Measurements from ENCODE around the gene IQGAP2. TPM values are rescaled to one million over a fixed set of nuclear protein-coding genes. Genes with fewer than 3 reads are reported as not detected.
"Not testable (repeated sequence)": the region's sequence is repeated elsewhere in the genome, so short reads cannot be mapped to it uniquely, and the experiment has no call there.

The IQGAP2 gene
- total and polyA plus RNA-seq, 2 of the 8 experiments (the other 6 are each of a cell fraction or from before 2014, with no cell fraction given): 19.7 to 66.0 TPM

DNA sequence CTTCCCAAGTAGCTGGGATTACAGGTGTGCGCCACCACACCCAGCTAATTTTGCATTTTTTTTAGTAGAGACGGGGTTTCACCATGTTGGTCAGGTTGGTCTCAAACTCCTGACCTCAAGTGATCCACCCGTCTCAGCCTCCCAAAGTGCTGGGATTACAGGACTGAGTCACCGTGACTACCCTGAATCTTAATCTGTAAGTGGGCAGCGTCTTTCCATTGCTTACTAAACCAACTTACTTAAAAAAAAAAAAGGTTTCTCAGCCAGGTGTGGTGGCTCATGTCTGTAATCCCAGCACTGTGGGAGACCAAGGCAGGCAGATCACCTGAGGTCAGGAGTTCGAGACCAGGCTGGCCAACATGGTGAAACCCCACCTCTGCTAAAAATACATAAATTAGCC, 25.5 kb downstream of the IQGAP2 start:
- H2BK5ac ChIP-seq (ENCODE audit: low read depth, low read length); H2BK12ac ChIP-seq (ENCODE audit: low read depth, low read length); H4K20me1 ChIP-seq (replicated peaks in 1 of 2; ENCODE audit: control insufficient read depth in 1 of 2, insufficient read depth in 2 of 2, low read length in 2 of 2); H2AK5ac ChIP-seq (ENCODE audit: low read depth, low read length); H3K4me3 ChIP-seq (ENCODE audit: extremely low read depth in 1 of 4, insufficient read depth in 2 of 4, low read depth in 3 of 4, low read length in 4 of 4); H3K18ac ChIP-seq (ENCODE audit: extremely low read depth, low read length); H4K91ac ChIP-seq (replicated peaks; ENCODE audit: insufficient read length, low read length); H2BK20ac ChIP-seq (ENCODE audit: low read length); H2AFZ ChIP-seq (ENCODE audit: low read length); H4K8ac ChIP-seq (ENCODE audit: extremely low read depth, insufficient read depth, low read length); H2BK15ac ChIP-seq (ENCODE audit: low read length); H4K5ac ChIP-seq (ENCODE audit: insufficient read length, low read depth, low read length); H3K4me2 ChIP-seq (ENCODE audit: insufficient read depth in 1 of 2, low read depth in 2 of 2, low read length in 2 of 2); H3K23ac ChIP-seq (ENCODE audit: insufficient read length); H3K56ac ChIP-seq (replicated peaks; ENCODE audit: insufficient read length, low read depth, low read length); H3K23me2 ChIP-seq (ENCODE audit: low read depth, low read length); H3K9me3 ChIP-seq (ENCODE audit: insufficient read depth in 2 of 2, low read depth in 1 of 2, low read length in 1 of 2); H3K9ac ChIP-seq (replicated peaks in 1 of 4; ENCODE audit: extremely low read depth in 1 of 4, low read depth in 3 of 4, low read length in 3 of 4); FAIRE-seq; DNase-seq (ENCODE audit: low read depth in 1 of 2, low spot score in 2 of 2); H3K36me3 ChIP-seq (ENCODE audit: control insufficient read depth in 2 of 4, insufficient read depth in 4 of 4, low read length in 3 of 4); H3K14ac ChIP-seq (ENCODE audit: insufficient read length); H3K27me3 ChIP-seq (replicated peaks in 1 of 4; ENCODE audit: control insufficient read depth in 3 of 4, extremely low read depth in 1 of 4, insufficient read depth in 3 of 4, low read length in 3 of 4); H3K27ac ChIP-seq (ENCODE audit: low read depth, low read length); H3K4ac ChIP-seq (replicated peaks; ENCODE audit: insufficient read length, low read depth, low read length); H2BK120ac ChIP-seq (replicated peaks; ENCODE audit: low read depth, low read length): not testable (repeated sequence)
- ChIA-PET CTCF (ENCODE audit: partially characterized antibody) (interaction anchor here (0.8 to 1.8 kb wide), 7 partner anchors 19 to 155 kb away, joined by 3 to 5 read pairs (median 3); no protein-coding TSS in a partner anchor), POLR2A (ENCODE audit: partially characterized antibody) (interaction anchor here (1.4 kb wide), 1 partner anchor 120 kb away, joined by 5 read pairs; no protein-coding TSS in a partner anchor)
- WGBS, 2 experiments (ENCODE audit: extremely low coverage in 1 of 2, insufficient coverage in 1 of 2, insufficient read length in 1 of 2, insufficient replicate concordance in 2 of 2, low coverage in 1 of 2, low lambda C conversion rate in 2 of 2, missing lambda C conversion rate in 1 of 2): 89% methylated on average over 6 of the region's 6 CpGs; no CpG with 5 or more reads in 1 of the 2 experiments
- Histone ChIP-seq H3K79me1 (ENCODE audit: low read depth, low read length) (peaks cover 11% of the 10 kb centered on the region), H3K4me1 (replicated peaks in 1 of 4; ENCODE audit: control insufficient read depth in 3 of 4, insufficient read depth in 4 of 4, low read length in 3 of 4) (peaks cover 18 to 32% (median 30%) of the 10 kb centered on the region in 4 experiments), H3K79me2 (ENCODE audit: control insufficient read depth in 1 of 2, insufficient read depth in 2 of 2, low read length in 2 of 2) (peaks cover 0 to 50% of the 10 kb centered on the region in 2 experiments; a peak in 2 of 4 replicates)

Data from H1 (cell line).